GM21515 (cell line): ENCODE results near the gene HOXB3.

Experiments
- ATAC-seq: cut with Tn5 transposase; IDR thresholded peaks from one replicate; pipeline ENCODE4 v1.9.1; 2021; ENCODE audit not compliant: unreplicated experiment

The HOXB3 gene

GRCh38 chr17:48589831-48590606, at the start of gene HOXB3:
Gene HOXB3 (minus strand): TSS chr17:48590241. CDS start chr17:48552474, 37,767 bp downstream.
- ATAC-seq = no peak

- no peak for ATAC-seq
Observed at GRCh38 chr17:48639136-48639535, 49.1 kb upstream of the HOXB3 start.

GRCh38 chr17:48637323-48638260, 47.6 kb upstream of the HOXB3 start:
- no peak for ATAC-seq

GRCh38 chr17:48636177-48637018, 46.4 kb upstream of the HOXB3 start:
- no peak for ATAC-seq

DNA sequence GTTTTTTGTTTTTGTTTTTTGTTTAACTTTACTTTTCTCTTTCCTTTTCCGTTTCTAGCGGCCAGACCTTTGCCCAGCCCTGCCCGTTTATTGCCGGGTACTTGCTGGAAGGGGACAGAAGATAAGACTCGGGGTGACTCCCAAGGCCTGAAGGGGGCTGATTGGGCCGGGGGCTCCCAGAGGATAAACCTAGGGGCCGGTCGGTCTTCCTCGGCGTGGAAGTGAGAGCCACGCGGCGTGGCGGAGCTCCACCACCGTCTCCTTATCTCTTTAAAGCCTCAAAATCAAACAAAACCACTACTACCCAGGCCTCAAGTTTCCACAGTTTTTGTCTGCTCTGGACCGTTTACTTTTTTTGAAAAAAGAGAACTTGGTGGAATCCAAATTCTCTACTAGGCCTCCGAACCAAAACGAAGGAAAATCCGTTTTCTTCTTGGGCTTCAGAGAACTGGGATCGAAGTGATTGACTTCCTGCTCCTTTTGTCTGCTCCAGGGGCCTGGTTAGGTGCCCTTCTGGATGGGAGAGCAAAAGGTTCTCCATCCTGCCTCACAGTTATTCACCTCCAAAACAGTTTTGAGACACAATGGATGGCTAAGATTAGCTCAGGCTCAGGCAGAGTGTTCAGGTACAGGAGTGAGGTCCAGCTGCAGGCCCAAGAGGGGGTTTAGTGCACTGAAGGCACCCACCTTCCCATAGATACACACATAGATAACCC, 44.6 kb upstream of the HOXB3 start:
- ATAC-seq = no peak

- no peak for ATAC-seq
Observed at GRCh38 chr17:48633266-48633677, 43.2 kb upstream of the HOXB3 start.

GRCh38 chr17:48632579-48633265, 42.7 kb upstream of the HOXB3 start:
- ATAC-seq = no peak

DNA sequence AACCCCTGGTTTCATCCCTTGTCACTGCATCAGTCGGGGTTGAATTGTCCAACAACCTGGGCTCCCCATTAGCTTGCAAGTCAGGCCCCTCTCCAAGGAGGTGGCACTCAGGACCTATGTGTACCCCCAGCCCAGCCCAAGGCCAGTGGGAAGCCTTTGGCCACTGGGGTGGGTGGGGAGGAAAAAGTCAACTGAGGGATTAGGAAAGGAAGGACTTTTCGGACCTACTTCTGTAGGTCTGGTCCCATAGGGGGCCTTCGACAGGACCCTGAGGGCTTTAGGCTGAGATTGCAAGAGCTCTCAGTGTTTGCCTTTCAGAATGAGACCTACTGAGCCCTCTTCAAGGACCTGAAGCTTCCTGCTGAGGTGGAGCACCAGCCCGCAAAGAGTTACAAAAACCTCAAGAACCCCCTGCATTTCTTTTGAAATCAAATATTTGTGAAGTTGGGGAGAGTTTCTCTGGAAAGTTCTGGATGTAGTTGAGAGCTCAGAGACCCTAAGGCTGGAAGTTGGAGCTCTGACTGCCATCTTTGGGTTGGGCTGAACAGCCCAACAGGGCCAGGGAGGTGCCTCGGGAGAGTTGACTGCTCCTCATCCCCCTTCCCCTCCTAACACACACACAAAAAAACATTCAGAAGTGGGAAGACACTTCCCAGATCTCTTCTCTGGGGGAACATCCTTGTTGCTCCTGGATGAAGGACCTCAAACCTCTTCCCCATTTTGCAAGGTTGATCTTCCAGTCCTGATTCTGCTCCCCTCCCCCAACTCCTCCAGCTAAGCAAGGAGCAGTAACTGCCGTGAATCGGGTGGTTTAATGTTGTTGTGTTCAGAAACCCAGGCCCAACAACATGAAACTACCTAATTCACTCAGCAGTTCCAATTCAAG, 41.9 kb upstream of the HOXB3 start:
- no peak for ATAC-seq

GRCh38 chr17:48630925-48631692, 41.1 kb upstream of the HOXB3 start:
- ATAC-seq = no peak

DNA sequence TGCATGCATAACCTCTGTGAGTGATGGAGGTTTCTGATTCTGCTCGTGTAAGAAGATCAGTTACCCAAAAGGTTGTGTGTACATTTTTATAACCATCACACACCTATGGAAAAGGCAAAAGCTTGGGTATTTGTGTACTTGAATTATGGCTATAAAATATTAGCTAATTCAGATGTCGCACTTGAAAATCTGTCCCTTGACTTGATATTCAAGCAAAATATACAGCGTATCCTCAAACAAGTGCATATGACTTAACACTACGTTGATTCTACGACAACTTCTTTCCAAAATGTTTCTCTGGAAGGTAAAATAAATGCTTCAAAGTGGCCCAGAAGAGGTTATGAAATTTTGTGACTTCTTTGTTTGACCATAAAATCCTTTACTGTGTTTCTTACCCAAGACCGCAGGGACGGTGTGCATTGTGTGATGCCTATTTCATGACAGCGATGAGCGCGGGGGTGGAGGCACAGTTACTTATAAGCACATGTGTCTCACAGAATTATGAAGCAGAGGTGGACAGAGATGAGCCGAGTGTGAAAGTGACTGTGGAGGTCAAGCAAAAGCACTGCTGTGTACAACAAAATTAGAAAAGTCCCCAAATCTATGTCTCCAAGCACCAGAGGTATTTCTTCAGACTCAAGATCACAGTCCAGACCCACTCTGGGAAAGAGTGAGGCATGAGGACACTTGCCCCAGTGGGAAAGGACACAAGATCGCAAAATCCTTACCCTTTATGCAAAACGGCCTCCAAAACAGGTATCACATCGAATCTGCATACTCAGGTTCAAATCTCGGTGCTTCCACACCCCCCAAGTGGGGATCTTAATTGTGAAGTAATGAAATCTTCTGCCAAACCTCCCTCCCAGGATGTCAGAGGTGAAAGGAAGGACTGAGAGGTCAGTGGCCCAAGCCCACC, 40.2 kb upstream of the HOXB3 start:
- ATAC-seq = no peak

DNA sequence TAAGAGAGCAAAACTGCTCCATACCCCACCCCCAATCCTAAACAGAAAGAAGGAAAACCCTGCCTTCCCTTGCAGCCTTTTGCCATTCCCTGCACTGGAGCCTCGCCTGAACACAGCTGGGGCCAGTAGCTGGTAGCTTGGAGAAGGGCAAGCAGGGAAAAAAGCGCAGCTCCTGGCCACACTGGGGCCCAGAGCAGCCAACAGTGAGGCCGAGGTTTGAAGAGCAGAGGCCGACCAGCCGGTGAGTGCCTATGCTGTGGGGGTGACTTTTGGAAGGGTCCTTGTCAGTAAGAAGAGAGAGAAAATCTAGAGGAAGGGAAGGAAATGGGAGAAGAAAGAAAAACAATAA, 39.3 kb upstream of the HOXB3 start:
- ATAC-seq = no peak

- ATAC-seq = no peak
Observed at GRCh38 chr17:48628649-48629410, 38.8 kb upstream of the HOXB3 start.

DNA sequence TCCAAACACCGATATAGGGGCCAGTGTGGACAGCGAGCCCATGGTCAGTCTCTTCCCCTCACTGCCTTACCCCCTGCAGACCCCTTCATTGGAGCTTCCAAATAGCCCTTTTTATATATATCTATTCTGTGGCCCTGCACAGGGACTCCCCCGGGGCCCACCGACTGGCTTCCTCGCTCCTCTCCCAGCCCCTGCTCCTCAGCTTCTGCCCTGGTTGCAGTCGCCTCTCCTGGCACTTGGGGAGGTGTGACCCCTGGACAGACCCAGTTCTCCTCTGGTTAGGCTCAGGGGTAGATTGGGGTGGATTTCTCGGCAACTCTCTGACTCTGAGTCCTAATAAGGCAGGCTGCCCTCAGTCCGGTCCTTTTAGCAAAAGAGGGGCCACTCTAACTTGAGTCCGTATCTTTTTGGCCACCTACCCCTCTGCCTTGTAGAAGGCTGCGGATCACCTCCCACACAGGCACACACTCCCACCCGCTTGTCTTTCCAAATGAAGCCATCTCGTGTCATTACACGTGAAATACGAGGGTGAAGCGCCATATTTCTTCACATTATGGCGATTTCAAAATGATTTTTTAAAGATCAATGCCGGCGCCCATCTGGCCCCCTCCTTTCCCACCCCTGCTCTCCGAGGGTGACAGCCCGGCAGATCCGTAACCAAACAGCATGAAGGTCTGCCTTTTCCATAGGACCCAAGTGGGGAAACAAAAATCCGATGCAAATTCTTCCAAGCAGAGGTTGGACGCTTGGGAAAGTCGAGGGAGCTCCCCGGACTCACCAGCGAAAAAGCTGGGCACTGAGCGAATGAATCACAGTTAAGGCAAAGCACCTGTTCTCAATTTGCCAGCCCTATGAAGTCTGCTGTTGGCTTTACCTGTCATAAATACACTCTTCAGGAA, 37.8 kb upstream of the HOXB3 start:
- ATAC-seq = no peak

GRCh38 chr17:48627118-48627597, 37.1 kb upstream of the HOXB3 start:
- no peak for ATAC-seq
